Measurements from ENCODE around the gene ZSWIM3.

ZSWIM3 gene

GRCh38 chr20:45857114-45857881, at the start of gene ZSWIM3, which contains the start of gene ACOT8:
TSS of gene ZSWIM3 (plus strand) at chr20:45857614. CDS start at chr20:45857826, 212 bp downstream.
TSS of gene ACOT8 (minus strand) at chr20:45857392. CDS start at chr20:45857315, 77 bp downstream.
- Histone ChIP-seq H3K27me3 (ENCODE audit: control insufficient read depth, insufficient read depth, low read length) (no peaks in the 10 kb centered on the region), H3K9me3 (ENCODE audit: control insufficient read depth, low read length) (no peaks in the 10 kb centered on the region), H3K4me1 (ENCODE audit: control insufficient read depth, insufficient read depth, low read length) (peaks cover 24% of the 10 kb centered on the region), H3K9ac (ENCODE audit: low read length) (peak within 1 kb of the TSS; percentile 90), H3K36me3 (ENCODE audit: control insufficient read depth, insufficient read depth, low read length) (no peaks in the 10 kb centered on the region), H3K4me3 (ENCODE audit: low read length) (peak within 1 kb of the TSS; percentile 85)

DNA sequence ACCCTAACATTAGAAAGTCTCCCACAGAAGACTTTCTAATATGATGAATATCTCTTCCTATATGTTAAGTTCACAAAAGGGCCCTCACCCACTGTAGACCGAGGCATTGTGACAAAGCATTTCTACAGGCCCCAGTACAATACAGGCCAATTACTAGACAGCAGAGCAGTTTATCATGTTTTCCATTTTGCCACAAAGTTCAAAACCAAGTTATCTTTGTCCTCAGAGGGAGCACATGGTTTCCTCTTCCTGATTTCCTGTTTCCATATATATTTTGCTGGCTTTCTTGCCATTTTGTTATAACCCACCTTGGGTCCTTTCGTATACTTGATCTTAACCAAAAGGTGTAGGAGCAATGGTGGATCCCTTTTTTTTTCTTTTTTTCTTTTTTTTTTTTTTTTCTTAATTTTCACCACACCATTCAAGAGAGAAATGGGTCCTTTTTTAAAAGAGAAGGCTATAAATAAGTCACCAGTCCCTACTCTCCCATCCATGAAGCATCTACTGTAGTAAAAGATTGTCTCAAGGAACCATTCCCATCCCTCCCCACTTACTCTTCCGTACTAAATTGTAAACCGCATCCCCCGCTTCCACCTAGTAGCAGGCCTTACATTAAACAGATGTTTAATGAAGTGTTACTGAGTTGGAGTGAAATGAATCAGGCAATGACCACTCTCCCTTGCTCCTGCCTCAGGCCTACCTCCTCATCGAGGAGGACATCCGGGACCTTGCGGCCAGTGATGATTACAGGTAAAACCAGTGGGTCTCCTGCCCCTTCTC, 47.0 kb upstream of the ZSWIM3 start:
- H3K36me3 ChIP-seq (ENCODE audit: control insufficient read depth, insufficient read depth, low read length), result peaks cover 6% of the 10 kb centered on the region
- H3K4me1 ChIP-seq (ENCODE audit: control insufficient read depth, insufficient read depth, low read length), result peaks cover 7% of the 10 kb centered on the region
- no peaks in the 10 kb centered on the region for H3K27me3 ChIP-seq (ENCODE audit: control insufficient read depth, insufficient read depth, low read length)
- no peak overlapping the region for H3K9ac ChIP-seq (ENCODE audit: low read length)
- no peaks in the 10 kb centered on the region for H3K9me3 ChIP-seq (ENCODE audit: control insufficient read depth, low read length)
- H3K4me3 ChIP-seq (ENCODE audit: low read length), result no peak overlapping the region

GRCh38 chr20:45812157-45813005, 45.0 kb upstream of the ZSWIM3 start, which contains the start of gene UBE2C:
TSS of gene UBE2C (plus strand) at chr20:45812644. CDS start at chr20:45812696, 52 bp downstream.
- Histone ChIP-seq H3K9ac (ENCODE audit: low read length) (peak within 1 kb of the TSS; percentile 50), H3K4me3 (ENCODE audit: low read length) (peak within 1 kb of the TSS; percentile 27), H3K36me3 (ENCODE audit: control insufficient read depth, insufficient read depth, low read length) (peaks cover 6% of the 10 kb centered on the region), H3K27me3 (ENCODE audit: control insufficient read depth, insufficient read depth, low read length) (no peaks in the 10 kb centered on the region), H3K9me3 (ENCODE audit: control insufficient read depth, low read length) (no peaks in the 10 kb centered on the region), H3K4me1 (ENCODE audit: control insufficient read depth, insufficient read depth, low read length) (peaks cover 7% of the 10 kb centered on the region)

DNA sequence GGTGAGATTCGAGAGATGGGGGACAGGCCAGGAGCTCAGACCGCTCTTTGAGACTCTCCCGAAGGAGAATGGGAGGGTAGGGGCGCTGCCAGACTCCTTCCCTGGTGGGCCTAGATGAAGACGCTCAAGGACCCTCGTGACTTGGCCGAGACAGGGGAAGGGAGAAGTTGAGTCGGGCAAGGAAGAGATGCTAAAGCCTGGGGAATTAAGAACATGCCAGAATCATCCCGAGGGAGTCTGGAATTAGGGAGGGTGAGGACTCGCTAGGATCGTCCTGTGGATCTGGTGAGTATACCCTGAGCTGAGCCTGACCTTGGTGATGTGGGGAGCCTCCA, 44.4 kb upstream of the ZSWIM3 start:
- no peaks in the 10 kb centered on the region for H3K27me3 ChIP-seq (ENCODE audit: control insufficient read depth, insufficient read depth, low read length)
- H3K9ac ChIP-seq (ENCODE audit: low read length), result peak overlapping the region; percentile 50
- H3K9me3 ChIP-seq (ENCODE audit: control insufficient read depth, low read length), result no peaks in the 10 kb centered on the region
- H3K4me1 ChIP-seq (ENCODE audit: control insufficient read depth, insufficient read depth, low read length), result peaks cover 7% of the 10 kb centered on the region
- peak overlapping the region; percentile 27 for H3K4me3 ChIP-seq (ENCODE audit: low read length)
- peaks cover 6% of the 10 kb centered on the region for H3K36me3 ChIP-seq (ENCODE audit: control insufficient read depth, insufficient read depth, low read length)

GRCh38 chr20:45813489-45813888, 43.9 kb upstream of the ZSWIM3 start:
- peaks cover 7% of the 10 kb centered on the region for H3K4me1 ChIP-seq (ENCODE audit: control insufficient read depth, insufficient read depth, low read length)
- H3K36me3 ChIP-seq (ENCODE audit: control insufficient read depth, insufficient read depth, low read length), result peaks cover 6% of the 10 kb centered on the region
- no peaks in the 10 kb centered on the region for H3K9me3 ChIP-seq (ENCODE audit: control insufficient read depth, low read length)
- no peak overlapping the region for H3K9ac ChIP-seq (ENCODE audit: low read length)
- H3K27me3 ChIP-seq (ENCODE audit: control insufficient read depth, insufficient read depth, low read length), result no peaks in the 10 kb centered on the region
- no peak overlapping the region for H3K4me3 ChIP-seq (ENCODE audit: low read length)

- Histone ChIP-seq H3K9me3 (ENCODE audit: control insufficient read depth, low read length) (no peaks in the 10 kb centered on the region), H3K4me3 (ENCODE audit: low read length) (no peak overlapping the region), H3K36me3 (ENCODE audit: control insufficient read depth, insufficient read depth, low read length) (peaks cover under 1% of the 10 kb centered on the region), H3K27me3 (ENCODE audit: control insufficient read depth, insufficient read depth, low read length) (no peaks in the 10 kb centered on the region), H3K4me1 (ENCODE audit: control insufficient read depth, insufficient read depth, low read length) (peaks cover 7% of the 10 kb centered on the region), H3K9ac (ENCODE audit: low read length) (no peak overlapping the region)
Observed at GRCh38 chr20:45814314-45814713, 43.1 kb upstream of the ZSWIM3 start.

DNA sequence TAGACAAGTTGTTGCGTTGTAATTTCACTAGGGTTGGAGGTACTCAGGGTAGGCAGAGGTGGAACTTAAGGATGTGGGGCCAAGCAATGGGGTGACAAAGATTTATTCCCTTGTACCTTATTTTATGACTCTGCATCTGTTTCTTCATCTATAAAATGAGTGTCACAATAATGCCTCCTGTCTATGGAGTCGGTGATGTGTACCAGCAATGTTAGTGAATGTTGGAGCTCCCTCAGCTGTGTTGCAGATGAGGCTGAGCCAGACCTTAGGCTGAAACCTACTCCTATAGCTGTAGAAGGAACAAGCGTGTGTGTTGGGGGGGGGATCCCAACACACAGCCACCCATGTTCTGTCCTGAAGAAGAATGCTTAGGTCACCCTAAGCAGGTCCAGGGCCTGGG, 40.5 kb upstream of the ZSWIM3 start:
- Histone ChIP-seq H3K9ac (ENCODE audit: low read length) (no peak overlapping the region), H3K9me3 (ENCODE audit: control insufficient read depth, low read length) (no peaks in the 10 kb centered on the region), H3K4me3 (ENCODE audit: low read length) (no peak overlapping the region), H3K36me3 (ENCODE audit: control insufficient read depth, insufficient read depth, low read length) (no peaks in the 10 kb centered on the region), H3K4me1 (ENCODE audit: control insufficient read depth, insufficient read depth, low read length) (peaks cover 7% of the 10 kb centered on the region), H3K27me3 (ENCODE audit: control insufficient read depth, insufficient read depth, low read length) (no peaks in the 10 kb centered on the region)

DNA sequence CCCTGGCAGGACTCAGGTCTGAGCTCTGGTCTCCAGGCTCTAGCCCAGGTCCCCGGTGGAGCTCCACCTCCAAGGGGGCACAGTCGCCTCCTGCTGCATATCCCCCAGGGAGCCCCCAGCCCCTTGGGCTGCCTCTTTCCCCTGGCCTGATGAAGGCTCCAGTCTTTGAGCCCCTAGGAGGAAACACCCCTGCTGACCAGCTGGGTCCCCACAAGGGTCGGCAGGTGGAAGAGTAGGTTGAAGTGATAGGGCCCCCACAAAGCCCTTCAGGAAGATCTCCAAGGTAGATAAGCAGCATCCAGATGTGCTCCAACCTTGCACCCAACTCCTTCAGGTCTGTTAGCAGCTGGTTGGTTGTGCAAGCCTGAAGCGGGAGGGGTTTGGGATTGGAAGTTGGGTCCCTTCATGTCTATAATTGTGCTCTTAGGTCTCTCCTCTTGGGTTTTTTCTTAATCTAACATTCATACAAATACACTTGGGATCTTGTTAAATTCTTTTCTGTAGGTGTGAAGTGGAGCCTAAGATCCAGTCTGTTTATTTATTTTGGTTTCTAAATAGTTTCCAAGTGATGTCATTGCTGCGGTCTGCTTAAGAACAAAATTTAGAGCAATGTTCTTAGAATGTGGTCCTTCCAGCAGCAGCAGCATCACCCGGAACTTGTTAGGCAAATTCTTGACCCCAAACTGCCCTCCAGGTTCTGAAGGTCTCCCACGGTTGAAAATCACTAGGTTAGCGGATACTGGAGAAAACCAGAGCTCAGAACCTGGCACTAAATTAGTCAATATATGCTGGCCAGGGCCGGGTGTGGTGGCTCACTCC, 39.8 kb upstream of the ZSWIM3 start:
- peaks cover 3% of the 10 kb centered on the region for H3K27me3 ChIP-seq (ENCODE audit: control insufficient read depth, insufficient read depth, low read length)
- no peaks in the 10 kb centered on the region for H3K36me3 ChIP-seq (ENCODE audit: control insufficient read depth, insufficient read depth, low read length)
- no peak overlapping the region for H3K9ac ChIP-seq (ENCODE audit: low read length)
- H3K4me1 ChIP-seq (ENCODE audit: control insufficient read depth, insufficient read depth, low read length), result peaks cover 11% of the 10 kb centered on the region
- H3K9me3 ChIP-seq (ENCODE audit: control insufficient read depth, low read length), result no peaks in the 10 kb centered on the region
- no peak overlapping the region for H3K4me3 ChIP-seq (ENCODE audit: low read length)

GRCh38 chr20:45818239-45818638, 39.2 kb upstream of the ZSWIM3 start:
- no peaks in the 10 kb centered on the region for H3K9me3 ChIP-seq (ENCODE audit: control insufficient read depth, low read length)
- peaks cover 9% of the 10 kb centered on the region for H3K27me3 ChIP-seq (ENCODE audit: control insufficient read depth, insufficient read depth, low read length)
- H3K4me3 ChIP-seq (ENCODE audit: low read length), result no peak overlapping the region
- H3K4me1 ChIP-seq (ENCODE audit: control insufficient read depth, insufficient read depth, low read length), result peaks cover 11% of the 10 kb centered on the region
- no peaks in the 10 kb centered on the region for H3K36me3 ChIP-seq (ENCODE audit: control insufficient read depth, insufficient read depth, low read length)
- H3K9ac ChIP-seq (ENCODE audit: low read length), result no peak overlapping the region

DNA sequence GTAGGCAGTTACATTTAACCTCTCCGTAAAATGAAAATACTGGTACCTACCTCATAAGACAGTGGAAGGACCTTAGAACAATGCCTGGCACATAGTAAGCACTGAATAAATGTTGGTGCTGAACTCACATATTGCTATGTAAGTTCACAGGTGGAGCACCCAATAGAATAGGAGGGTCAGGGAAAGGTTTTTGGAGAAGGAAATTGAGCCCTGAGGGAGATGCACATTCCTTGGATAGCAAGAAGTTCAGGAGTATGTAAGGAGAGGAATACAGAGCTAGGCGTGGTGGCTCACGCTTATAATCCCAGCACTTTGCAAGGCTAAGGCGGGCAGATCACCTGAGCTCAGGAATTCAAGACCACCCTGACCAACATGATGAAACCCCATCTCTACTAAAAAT, 37.9 kb upstream of the ZSWIM3 start:
- Histone ChIP-seq H3K36me3 (ENCODE audit: control insufficient read depth, insufficient read depth, low read length) (no peaks in the 10 kb centered on the region), H3K4me3 (ENCODE audit: low read length) (no peak overlapping the region), H3K27me3 (ENCODE audit: control insufficient read depth, insufficient read depth, low read length) (peaks cover 21% of the 10 kb centered on the region), H3K9me3 (ENCODE audit: control insufficient read depth, low read length) (no peaks in the 10 kb centered on the region), H3K9ac (ENCODE audit: low read length) (no peak overlapping the region), H3K4me1 (ENCODE audit: control insufficient read depth, insufficient read depth, low read length) (peaks cover 22% of the 10 kb centered on the region)

GRCh38 chr20:45821947-45822346, 35.5 kb upstream of the ZSWIM3 start:
- no peak overlapping the region for H3K4me3 ChIP-seq (ENCODE audit: low read length)
- no peak overlapping the region for H3K9ac ChIP-seq (ENCODE audit: low read length)
- peaks cover 21% of the 10 kb centered on the region for H3K27me3 ChIP-seq (ENCODE audit: control insufficient read depth, insufficient read depth, low read length)
- no peaks in the 10 kb centered on the region for H3K9me3 ChIP-seq (ENCODE audit: control insufficient read depth, low read length)
- H3K36me3 ChIP-seq (ENCODE audit: control insufficient read depth, insufficient read depth, low read length), result no peaks in the 10 kb centered on the region
- H3K4me1 ChIP-seq (ENCODE audit: control insufficient read depth, insufficient read depth, low read length), result peaks cover 22% of the 10 kb centered on the region

All from mucosa of stomach (tissue), 1 donor.